Thoracic aorta (tissue), 2 donors: Measurements from ENCODE around the gene HIPK4. TPM values are rescaled to one million over a fixed set of nuclear protein-coding genes. Genes with fewer than 3 reads are reported as not detected.

ENCODE experiments used
- ATAC-seq: fragments of 150-250 bp; one replicate; pipeline ENCODE4 v1.8.0; 2017; ENCODE audit warnings: low read depth; ENCODE audit not compliant: insufficient number of reproducible peaks, low FRiP score
- DNase-seq: peaks from one replicate; pipeline ENCODE4 v3.0.0-alpha.2; 2020; ENCODE audit warnings: low spot score
- H3K27ac ChIP-seq, 2 donors: fragments of 200-600 bp; sonication (generic); 1 replicate in 1 of 2; 2 replicates in 1 of 2; pipeline ENCODE4 v1.5.1; 2016; ENCODE audit warnings: mild to moderate bottlenecking in 2 of 2, moderate library complexity in 2 of 2
- H3K27me3 ChIP-seq: fragments of 200-600 bp; sonication (generic); replicated peaks from 2 replicates; pipeline ENCODE4 v1.6.0; 2016; ENCODE audit warnings: mild to moderate bottlenecking; ENCODE audit not compliant: insufficient read depth
- H3K36me3 ChIP-seq: fragments of 200-600 bp; sonication (generic); one replicate; pipeline ENCODE4 v1.5.1; 2016
- H3K4me1 ChIP-seq, 2 donors: fragments of 200-600 bp; sonication (generic); 1 replicate in 1 of 2; 2 replicates in 1 of 2; pipeline versions ENCODE4 v1.5.1 to v1.6.0; 2016; ENCODE audit warnings: low read depth in 2 of 2, mild to moderate bottlenecking in 1 of 2; ENCODE audit not compliant: control insufficient read depth in 1 of 2
- H3K4me3 ChIP-seq: fragments of 200-600 bp; sonication (generic); 2 replicates; pipeline ENCODE4 v1.5.1; 2016; ENCODE audit warnings: mild to moderate bottlenecking
- H3K9me3 ChIP-seq: fragments of 200-600 bp; sonication (generic); 2 replicates; pipeline ENCODE4 v1.5.1; 2016
- CTCF ChIP-seq: fragments of 200-600 bp; sonication (generic); IDR thresholded peaks from one replicate; pipeline ENCODE4 v1.5.1; 2019; ENCODE audit warnings: antibody characterized with exemption
- total RNA-seq, 2 donors: library from RNA; depleted of rRNA; stranded (reverse); fragments of >200 nt; gene quantifications; one replicate each; pipeline versions ENCODE4 v1.1.0 to v1.2.3, GENCODE V29; 2016

HIPK4 gene
- total RNA-seq, 2 donors from 2014 or later, result not detected

- H3K27me3 ChIP-seq, result no peaks in the 10 kb centered on the region
- H3K36me3 ChIP-seq, result peaks cover 26% of the 10 kb centered on the region
- ATAC-seq, result no peak
- H3K9me3 ChIP-seq, result no peaks in the 10 kb centered on the region
- H3K4me1 ChIP-seq, result peaks cover 7 to 10% of the 10 kb centered on the region in 2 donors
- TF ChIP-seq CTCF, result no peak
- no peak for DNase-seq
- peak overlapping the region; percentile 68 for H3K4me3 ChIP-seq
- H3K27ac ChIP-seq, result no peak overlapping the region
Observed at GRCh38 chr19:40365010-40365409, 25.0 kb downstream of the HIPK4 start.

GRCh38 chr19:40363069-40363468, 26.9 kb downstream of the HIPK4 start:
- Histone ChIP-seq H3K27ac (peak overlapping the region in 1 of 2 donors; percentile 5), H3K36me3 (peaks cover 18% of the 10 kb centered on the region), H3K9me3 (no peaks in the 10 kb centered on the region), H3K4me3 (no peak overlapping the region), H3K27me3 (no peaks in the 10 kb centered on the region), H3K4me1 (peaks cover 7 to 10% of the 10 kb centered on the region in 2 donors)
- no peak for DNase-seq
- ATAC-seq, result no peak
- TF ChIP-seq CTCF, result no peak

- Histone ChIP-seq H3K9me3 (no peaks in the 10 kb centered on the region), H3K27ac (no peak overlapping the region), H3K4me1 (peaks cover 7 to 10% of the 10 kb centered on the region in 2 donors), H3K36me3 (peaks cover 9% of the 10 kb centered on the region), H3K4me3 (no peak overlapping the region), H3K27me3 (no peaks in the 10 kb centered on the region)
- ATAC-seq (no peak), DNase-seq (no peak)
- no peak for TF ChIP-seq CTCF
Observed at GRCh38 chr19:40362160-40362559, 27.8 kb downstream of the HIPK4 start.

- ATAC-seq (no peak), DNase-seq (no peak)
Observed at GRCh38 chr19:40360708-40361241, 29.2 kb downstream of the HIPK4 start.

More at GRCh38 chr19:40360708-40361241, 29.2 kb downstream of the HIPK4 start:
- Histone ChIP-seq H3K27me3 (no peaks in the 10 kb centered on the region), H3K27ac (no peak overlapping the region), H3K36me3 (peaks cover 3% of the 10 kb centered on the region), H3K4me3 (no peak overlapping the region), H3K4me1 (peaks cover 7 to 10% of the 10 kb centered on the region in 2 donors), H3K9me3 (no peaks in the 10 kb centered on the region)
- TF ChIP-seq CTCF, result no peak
